Stomach (tissue), 19 donors: Measurements from ENCODE around the gene FHL2. TPM values are rescaled to one million over a fixed set of nuclear protein-coding genes. Genes with fewer than 3 reads are reported as not detected.

Experiments
- DNase-seq, 2 donors: peaks; one replicate each; pipeline versions ENCODE4 v3.0.0 to v3.0.0-alpha.2; 2013 to 2019
- H3K27ac ChIP-seq, 5 donors: fragments of 200-600 bp in 4 of 5; sonication (generic) in 4 of 5; one replicate each; pipeline ENCODE4 v1.5.1; 2013 to 2019; ENCODE audit warnings: mild to moderate bottlenecking in 1 of 5, moderate library complexity in 1 of 5
- H3K27me3 ChIP-seq, 3 donors: fragments of 200-600 bp; sonication (generic); one replicate each; pipeline ENCODE4 v1.5.1; 2017 to 2019; ENCODE audit warnings: mixed run types in 1 of 3
- H3K36me3 ChIP-seq, 4 donors: fragments of 200-600 bp; sonication (generic); 1 replicate in 3 of 4; 2 replicates in 1 of 4; pipeline ENCODE4 v1.5.1; 2016 to 2019
- H3K4me1 ChIP-seq, 4 donors: fragments of 200-600 bp; sonication (generic); one replicate each; pipeline ENCODE4 v1.5.1; 2016 to 2019
- H3K4me3 ChIP-seq, 4 donors: fragments of 200-600 bp; sonication (generic) in 3 of 4; one replicate each; pipeline ENCODE4 v1.5.1; 2016 to 2019; ENCODE audit warnings: mild to moderate bottlenecking in 1 of 4
- H3K9me3 ChIP-seq, 4 donors: fragments of 200-600 bp; sonication (generic); one replicate each; pipeline ENCODE4 v1.5.1; 2016 to 2019
- EP300 ChIP-seq: sonication (generic); formaldehyde crosslinking; IDR thresholded peaks from one replicate; pipeline ENCODE4 v1.6.1; 2017; ENCODE audit warnings: antibody characterized with exemption
- POLR2A ChIP-seq, 4 donors: fragments of 450-650 bp; IDR thresholded peaks; one replicate each; pipeline ENCODE4 v1.6.1; 2016; ENCODE audit warnings: antibody characterized with exemption in 4 of 4, control low read depth in 2 of 4, mild to moderate bottlenecking in 1 of 4, moderate library complexity in 1 of 4
- POLR2AphosphoS5 ChIP-seq, 3 donors: sonication (generic); formaldehyde crosslinking; IDR thresholded peaks; one replicate each; pipeline ENCODE4 v1.6.1; 2016; ENCODE audit warnings: antibody characterized with exemption in 3 of 3
- WGBS, 5 donors: extraction: QIAGEN DNeasy Blood & Tissue Kit in 3 of 5; methylation state at CpG; one replicate each; pipeline versions ENCODE4 v1.1.5 to v1.1.7; 2013 to 2018; 5-methylcytosine and 5-hydroxymethylcytosine counted together
- intact Hi-C: fragments of 100-400 bp; cut with DNase I; formaldehyde crosslinking; loops from one replicate; pipeline ENCODE4 v1.15.1; 2023; ENCODE audit warnings: low total_unique reads
- long read RNA-seq, 10 donors: transcript quantifications; one replicate each; lab custom pipeline, GENCODE V29; 2026
- polyA plus RNA-seq, 3 donors: library from polyadenylated mRNA; stranded (reverse); fragments of 200-250 nt; gene quantifications; one replicate each; pipeline ENCODE4 v1.2.3, GENCODE V29; 2013
- total RNA-seq, 5 donors: library from RNA; depleted of rRNA; stranded (reverse); fragments of >200 nt; gene quantifications; one replicate each; pipeline versions ENCODE4 v1.1.0 to v1.2.3, GENCODE V29; 2014 to 2016
- TF ChIP-seq, protein P1 (sequence below), 7 experiments: fragments of 450-650 bp in 4 of 7; fragments of 200-600 bp in 3 of 7; sonication (generic) in 3 of 7; IDR thresholded peaks; one replicate each; pipeline ENCODE4 v1.5.1; 2016 to 2019; ENCODE audit warnings: antibody characterized with exemption in 7 of 7, control low read depth in 2 of 7, mild to moderate bottlenecking in 1 of 7
- donor health status: healthy with polysubstance abuse.
- donor health status: Bipolar disorder and iron deficiency.
- donor health status: healthy.

Gene FHL2, protein sequence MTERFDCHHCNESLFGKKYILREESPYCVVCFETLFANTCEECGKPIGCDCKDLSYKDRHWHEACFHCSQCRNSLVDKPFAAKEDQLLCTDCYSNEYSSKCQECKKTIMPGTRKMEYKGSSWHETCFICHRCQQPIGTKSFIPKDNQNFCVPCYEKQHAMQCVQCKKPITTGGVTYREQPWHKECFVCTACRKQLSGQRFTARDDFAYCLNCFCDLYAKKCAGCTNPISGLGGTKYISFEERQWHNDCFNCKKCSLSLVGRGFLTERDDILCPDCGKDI
- 100 to 1,000 TPM in 1 of 5 donors, 10 to 100 TPM in 4; 42.3 to 118 (median 57.1) TPM for total RNA-seq
- 100 to 1,000 TPM in 1 of 3 donors, 10 to 100 TPM in 2; 45.7 to 240 (median 84.2) TPM for polyA plus RNA-seq
- long read RNA-seq, donor 1, transcript FHL2-205 (6 exons, 1,531 nt), result major isoform, 8 of 13 reads
- long read RNA-seq, donor 1, partial matches to known transcripts, result 0 of 13 reads
- long read RNA-seq, donor 1, other reads (novel, unspliced or antisense), result 0 of 13 reads
- long read RNA-seq, donor 2, transcript FHL2-201 (7 exons, 1,462 nt), result minor isoform, 5 of 24 reads
- long read RNA-seq, donor 2, transcript FHL2-205 (6 exons, 1,531 nt), result major isoform, 7 of 24 reads
- long read RNA-seq, donor 2, partial matches to known transcripts, result 5 of 24 reads
- long read RNA-seq, donor 2, other reads (novel, unspliced or antisense), result 0 of 24 reads
- long read RNA-seq, donor 3, partial matches to known transcripts, result 0 of 5 reads
- long read RNA-seq, donor 3, other reads (novel, unspliced or antisense), result 0 of 5 reads
- long read RNA-seq, donor 4, partial matches to known transcripts, result 0 of 4 reads
- long read RNA-seq, donor 4, other reads (novel, unspliced or antisense), result 0 of 4 reads
- long read RNA-seq, donor 5, transcript FHL2-205 (6 exons, 1,531 nt), result major isoform, 6 of 11 reads
- long read RNA-seq, donor 5, partial matches to known transcripts, result 0 of 11 reads
- long read RNA-seq, donor 5, other reads (novel, unspliced or antisense), result 0 of 11 reads
- long read RNA-seq, donor 6, result 0 reads
- long read RNA-seq, donor 7, transcript FHL2-205 (6 exons, 1,531 nt), result major isoform, 9 of 18 reads
- long read RNA-seq, donor 7, transcript FHL2-202 (7 exons, 1,769 nt), result minor isoform, 6 of 18 reads
- long read RNA-seq, donor 7, partial matches to known transcripts, result 0 of 18 reads
- long read RNA-seq, donor 7, other reads (novel, unspliced or antisense), result 0 of 18 reads
- long read RNA-seq, donor 8, transcript FHL2-205 (6 exons, 1,531 nt), result major isoform, 5 of 13 reads
- long read RNA-seq, donor 8, partial matches to known transcripts, result 0 of 13 reads
- long read RNA-seq, donor 8, other reads (novel, unspliced or antisense), result 0 of 13 reads
- long read RNA-seq, donor 9, transcript FHL2-206 (6 exons, 1,367 nt), result major isoform, 5 of 20 reads
- long read RNA-seq, donor 9, partial matches to known transcripts, result 9 of 20 reads
- long read RNA-seq, donor 9, other reads (novel, unspliced or antisense), result 0 of 20 reads
- long read RNA-seq, donor 10, transcript FHL2-205 (6 exons, 1,531 nt), result major isoform, 5 of 10 reads
- long read RNA-seq, donor 10, partial matches to known transcripts, result 0 of 10 reads
- long read RNA-seq, donor 10, other reads (novel, unspliced or antisense), result 0 of 10 reads

DNA sequence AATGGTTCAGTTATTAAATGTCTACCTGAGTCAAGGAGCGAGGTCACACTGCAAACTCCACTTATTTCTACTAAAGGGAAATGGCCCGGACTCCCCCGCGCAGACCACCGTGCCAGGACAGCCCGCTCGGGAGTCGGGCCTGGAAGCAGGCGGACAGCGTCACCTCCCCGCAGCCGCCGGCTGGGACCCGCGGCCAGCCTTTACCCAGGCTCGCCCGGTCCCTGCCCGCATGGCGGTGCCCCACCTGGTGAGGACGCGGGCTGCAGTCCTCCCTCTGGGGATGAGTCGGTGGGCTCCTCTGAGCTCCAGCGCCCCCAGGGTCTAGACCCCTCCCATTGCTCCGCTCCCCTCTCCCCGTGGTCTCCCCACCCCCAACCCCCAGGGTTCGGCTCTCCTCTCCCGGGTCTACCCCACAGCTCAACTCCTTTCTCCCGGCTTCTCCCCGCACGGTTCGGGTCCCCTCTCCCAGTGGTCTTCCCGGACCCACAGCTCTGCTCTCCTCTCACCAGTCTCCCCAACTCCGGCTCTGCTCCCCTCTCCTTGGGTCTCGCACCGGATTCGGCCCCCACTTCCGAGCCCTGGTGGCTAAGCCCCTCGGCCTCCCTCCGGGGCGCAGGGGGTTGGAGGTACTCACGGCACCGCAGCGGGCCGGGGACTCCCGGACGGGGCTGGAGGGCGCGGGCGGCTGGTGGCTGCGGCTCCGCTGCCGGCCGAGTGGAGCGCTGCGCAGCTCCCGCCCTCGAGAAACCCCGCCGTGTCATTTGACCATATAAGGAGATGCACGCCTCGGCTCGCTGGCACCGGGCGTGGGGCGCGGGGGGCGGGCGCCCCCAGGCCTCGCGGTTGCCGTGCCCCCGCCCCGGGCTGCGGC lies at the start of gene FHL2:
TSS of gene FHL2 (minus strand) at position 716 of the 871 bp plus-strand sequence. CDS start 12,535 bp downstream, outside the sequence.
- TF ChIP-seq EP300 (no peak), POLR2A (IDR thresholded peaks at IDR 0.05) (peak in 1 of 4 donors; percentile 65), POLR2AphosphoS5 (IDR thresholded peaks at IDR 0.05) (peak; percentile 48 to 95 (median 88))
- TF ChIP-seq, protein P1, sequence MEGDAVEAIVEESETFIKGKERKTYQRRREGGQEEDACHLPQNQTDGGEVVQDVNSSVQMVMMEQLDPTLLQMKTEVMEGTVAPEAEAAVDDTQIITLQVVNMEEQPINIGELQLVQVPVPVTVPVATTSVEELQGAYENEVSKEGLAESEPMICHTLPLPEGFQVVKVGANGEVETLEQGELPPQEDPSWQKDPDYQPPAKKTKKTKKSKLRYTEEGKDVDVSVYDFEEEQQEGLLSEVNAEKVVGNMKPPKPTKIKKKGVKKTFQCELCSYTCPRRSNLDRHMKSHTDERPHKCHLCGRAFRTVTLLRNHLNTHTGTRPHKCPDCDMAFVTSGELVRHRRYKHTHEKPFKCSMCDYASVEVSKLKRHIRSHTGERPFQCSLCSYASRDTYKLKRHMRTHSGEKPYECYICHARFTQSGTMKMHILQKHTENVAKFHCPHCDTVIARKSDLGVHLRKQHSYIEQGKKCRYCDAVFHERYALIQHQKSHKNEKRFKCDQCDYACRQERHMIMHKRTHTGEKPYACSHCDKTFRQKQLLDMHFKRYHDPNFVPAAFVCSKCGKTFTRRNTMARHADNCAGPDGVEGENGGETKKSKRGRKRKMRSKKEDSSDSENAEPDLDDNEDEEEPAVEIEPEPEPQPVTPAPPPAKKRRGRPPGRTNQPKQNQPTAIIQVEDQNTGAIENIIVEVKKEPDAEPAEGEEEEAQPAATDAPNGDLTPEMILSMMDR (IDR thresholded peaks at IDR 0.05), result peak in 4 of 7 experiments; percentile 20 to 68 (median 54)
- WGBS, 5 donors, result 1 to 2% (median 1%) methylated on average over 50 to 74 of the region's 74 CpGs
- Histone ChIP-seq H3K4me1 (peaks cover 22 to 48% (median 45%) of the 10 kb centered on the region in 4 donors), H3K27ac (peak within 1 kb of the TSS; percentile 91 to 96 (median 96)), H3K36me3 (no peaks in the 10 kb centered on the region), H3K4me3 (peak within 1 kb of the TSS; percentile 61 to 87 (median 76)), H3K9me3 (no peaks in the 10 kb centered on the region), H3K27me3 (peaks cover 0 to 31% (median 11%) of the 10 kb centered on the region in 3 donors)
- DNase-seq, result peak; percentile 73 to 95
- intact Hi-C loops, result no loop called here

DNA sequence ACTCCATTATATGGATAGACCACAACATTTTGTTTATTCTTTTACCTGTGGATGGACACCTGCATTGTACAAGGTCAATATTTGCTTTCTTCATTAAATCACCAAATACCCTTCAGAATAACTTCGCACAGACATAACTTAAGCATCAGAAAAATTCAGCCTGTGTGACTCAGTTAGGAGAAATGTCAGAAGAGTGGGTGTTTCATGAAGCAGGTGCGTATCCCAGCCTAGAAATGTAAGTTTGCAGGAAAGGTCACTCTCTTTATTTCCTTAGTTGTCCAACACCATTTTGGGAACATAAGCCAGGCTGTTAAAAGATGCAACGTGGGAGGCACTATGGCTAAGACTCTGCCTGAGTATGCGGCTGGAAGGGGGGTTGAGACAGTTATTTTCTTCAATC lies 48.6 kb upstream of the FHL2 start:
- WGBS, 5 donors, result 86 to 94% (median 91%) methylated on average over 4 of the region's 4 CpGs
- intact Hi-C loops, result no loop called here
- H3K27me3 ChIP-seq, result peaks cover 0 to 5% (median 0%) of the 10 kb centered on the region in 3 donors
- H3K4me1 ChIP-seq, result peaks cover 0 to 12% (median 7%) of the 10 kb centered on the region in 4 donors
- no peaks in the 10 kb centered on the region for H3K36me3 ChIP-seq
- no peaks in the 10 kb centered on the region for H3K9me3 ChIP-seq
- no peak overlapping the region for H3K4me3 ChIP-seq
- no peak for DNase-seq
- no peak overlapping the region for H3K27ac ChIP-seq
- TF ChIP-seq EP300, result no peak
- TF ChIP-seq, protein P1 (IDR thresholded peaks at IDR 0.05), result no peak
- TF ChIP-seq POLR2AphosphoS5 (IDR thresholded peaks at IDR 0.05), result no peak
- no peak for TF ChIP-seq POLR2A (IDR thresholded peaks at IDR 0.05)

DNA sequence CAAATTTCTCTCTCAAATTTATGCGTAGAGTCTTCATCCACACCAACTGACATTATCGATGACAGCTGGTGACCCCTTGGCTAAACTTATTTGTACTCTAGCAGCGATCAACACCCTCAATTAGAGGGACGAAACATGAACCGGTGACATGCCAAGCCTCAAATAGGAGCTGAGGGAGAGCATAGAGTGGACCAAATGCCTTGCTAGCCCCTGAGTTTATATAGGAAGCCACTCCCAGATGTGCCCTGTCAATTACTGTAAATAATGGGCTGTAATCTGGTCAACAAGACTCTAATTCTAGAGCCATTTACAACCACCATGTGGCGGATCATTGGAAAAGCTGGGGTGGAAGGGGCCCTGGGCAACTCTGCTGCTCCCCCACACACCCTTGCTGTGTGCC lies 47.6 kb upstream of the FHL2 start:
- WGBS, 5 donors, result 78 to 95% (median 92%) methylated on average over 6 of the region's 6 CpGs
- Histone ChIP-seq H3K9me3 (no peaks in the 10 kb centered on the region), H3K27me3 (peaks cover 0 to 5% (median 0%) of the 10 kb centered on the region in 3 donors), H3K27ac (no peak overlapping the region), H3K36me3 (no peaks in the 10 kb centered on the region), H3K4me3 (no peak overlapping the region), H3K4me1 (peaks cover 0 to 12% (median 7%) of the 10 kb centered on the region in 4 donors)
- DNase-seq, result no peak
- intact Hi-C loops, result no loop called here
- no peak for TF ChIP-seq POLR2A (IDR thresholded peaks at IDR 0.05)
- TF ChIP-seq POLR2AphosphoS5 (IDR thresholded peaks at IDR 0.05), result no peak
- TF ChIP-seq EP300, result no peak
- TF ChIP-seq, protein P1 (IDR thresholded peaks at IDR 0.05), result no peak
